ENCODE measurements around the gene DAO.

GRCh38 chr12:108843187-108843586 is 36.7 kb upstream of the DAO start:
- TF ChIP-seq, protein P1, sequence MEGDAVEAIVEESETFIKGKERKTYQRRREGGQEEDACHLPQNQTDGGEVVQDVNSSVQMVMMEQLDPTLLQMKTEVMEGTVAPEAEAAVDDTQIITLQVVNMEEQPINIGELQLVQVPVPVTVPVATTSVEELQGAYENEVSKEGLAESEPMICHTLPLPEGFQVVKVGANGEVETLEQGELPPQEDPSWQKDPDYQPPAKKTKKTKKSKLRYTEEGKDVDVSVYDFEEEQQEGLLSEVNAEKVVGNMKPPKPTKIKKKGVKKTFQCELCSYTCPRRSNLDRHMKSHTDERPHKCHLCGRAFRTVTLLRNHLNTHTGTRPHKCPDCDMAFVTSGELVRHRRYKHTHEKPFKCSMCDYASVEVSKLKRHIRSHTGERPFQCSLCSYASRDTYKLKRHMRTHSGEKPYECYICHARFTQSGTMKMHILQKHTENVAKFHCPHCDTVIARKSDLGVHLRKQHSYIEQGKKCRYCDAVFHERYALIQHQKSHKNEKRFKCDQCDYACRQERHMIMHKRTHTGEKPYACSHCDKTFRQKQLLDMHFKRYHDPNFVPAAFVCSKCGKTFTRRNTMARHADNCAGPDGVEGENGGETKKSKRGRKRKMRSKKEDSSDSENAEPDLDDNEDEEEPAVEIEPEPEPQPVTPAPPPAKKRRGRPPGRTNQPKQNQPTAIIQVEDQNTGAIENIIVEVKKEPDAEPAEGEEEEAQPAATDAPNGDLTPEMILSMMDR (IDR thresholded peaks at IDR 0.05): no peak
- no peak for TF ChIP-seq POLR2A (IDR thresholded peaks at IDR 0.05)

Measured in breast epithelium (tissue), 3 donors.